ENCODE data around the gene UNC5A. TPM values are rescaled to one million over a fixed set of nuclear protein-coding genes. Genes with fewer than 3 reads are reported as not detected.

UNC5A gene
- total RNA-seq, 4 donors from 2014 or later: 0.19 TPM; not detected in 3

- intact Hi-C loops (cut with DNase I): no loop called here
- H3K9me3 ChIP-seq: no peaks in the 10 kb centered on the region
- no peak overlapping the region for H3K27ac ChIP-seq
- H3K4me3 ChIP-seq: no peak overlapping the region
- 60% methylated on average over 3 of the region's 5 CpGs; no CpG with 5 or more reads in 1 of the 2 donors for WGBS, 2 donors
- no peaks in the 10 kb centered on the region for H3K4me1 ChIP-seq
- TF ChIP-seq POLR2A (IDR thresholded peaks at IDR 0.05): no peak
- TF ChIP-seq, protein P1, sequence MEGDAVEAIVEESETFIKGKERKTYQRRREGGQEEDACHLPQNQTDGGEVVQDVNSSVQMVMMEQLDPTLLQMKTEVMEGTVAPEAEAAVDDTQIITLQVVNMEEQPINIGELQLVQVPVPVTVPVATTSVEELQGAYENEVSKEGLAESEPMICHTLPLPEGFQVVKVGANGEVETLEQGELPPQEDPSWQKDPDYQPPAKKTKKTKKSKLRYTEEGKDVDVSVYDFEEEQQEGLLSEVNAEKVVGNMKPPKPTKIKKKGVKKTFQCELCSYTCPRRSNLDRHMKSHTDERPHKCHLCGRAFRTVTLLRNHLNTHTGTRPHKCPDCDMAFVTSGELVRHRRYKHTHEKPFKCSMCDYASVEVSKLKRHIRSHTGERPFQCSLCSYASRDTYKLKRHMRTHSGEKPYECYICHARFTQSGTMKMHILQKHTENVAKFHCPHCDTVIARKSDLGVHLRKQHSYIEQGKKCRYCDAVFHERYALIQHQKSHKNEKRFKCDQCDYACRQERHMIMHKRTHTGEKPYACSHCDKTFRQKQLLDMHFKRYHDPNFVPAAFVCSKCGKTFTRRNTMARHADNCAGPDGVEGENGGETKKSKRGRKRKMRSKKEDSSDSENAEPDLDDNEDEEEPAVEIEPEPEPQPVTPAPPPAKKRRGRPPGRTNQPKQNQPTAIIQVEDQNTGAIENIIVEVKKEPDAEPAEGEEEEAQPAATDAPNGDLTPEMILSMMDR (IDR thresholded peaks at IDR 0.05): no peak
- DNase-seq: no peak
- H3K27me3 ChIP-seq: peaks cover 0 to 92% (median 2%) of the 10 kb centered on the region in 4 donors
- no peaks in the 10 kb centered on the region for H3K36me3 ChIP-seq
These were observed 53.4 kb downstream of the UNC5A start for GRCh38 chr5:176863765-176864098.

- no peaks in the 10 kb centered on the region for H3K36me3 ChIP-seq
- intact Hi-C loops (cut with DNase I): no loop called here
- H3K4me1 ChIP-seq: no peaks in the 10 kb centered on the region
- peaks cover 0 to 99% (median 2%) of the 10 kb centered on the region in 4 donors for H3K27me3 ChIP-seq
- no peak overlapping the region for H3K4me3 ChIP-seq
- WGBS, 2 donors: 83% methylated on average over 1 of the region's 8 CpGs; no CpG with 5 or more reads in 1 of the 2 donors
- no peak overlapping the region for H3K27ac ChIP-seq
- H3K9me3 ChIP-seq: no peaks in the 10 kb centered on the region
- TF ChIP-seq, protein P1 (IDR thresholded peaks at IDR 0.05): no peak
- TF ChIP-seq POLR2A (IDR thresholded peaks at IDR 0.05): no peak
- no peak for DNase-seq
These were observed 54.4 kb downstream of the UNC5A start for GRCh38 chr5:176864755-176865154.

DNA sequence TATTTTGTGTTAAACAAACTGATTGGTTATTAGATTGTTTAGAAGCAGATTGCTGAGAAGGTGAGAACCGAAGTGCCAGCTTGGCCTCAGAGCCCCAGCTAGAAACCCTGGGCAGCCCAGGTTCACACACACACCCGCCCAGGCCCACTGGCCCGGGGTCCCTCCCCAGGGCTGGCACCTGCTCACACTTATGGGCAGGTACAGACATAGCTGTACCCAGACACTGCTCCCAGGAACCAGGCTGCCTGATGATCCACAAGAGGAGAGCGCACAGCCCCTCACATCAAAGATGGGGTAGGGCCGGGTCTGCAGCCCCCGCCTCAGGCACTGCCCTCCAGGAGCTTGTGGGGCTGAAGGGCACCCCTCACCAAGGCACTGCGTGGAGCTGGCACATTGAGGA is 55.6 kb downstream of the UNC5A start:
- Histone ChIP-seq H3K27ac (no peak overlapping the region), H3K27me3 (peaks cover 0 to 97% (median 2%) of the 10 kb centered on the region in 4 donors), H3K4me3 (no peak overlapping the region), H3K9me3 (no peaks in the 10 kb centered on the region), H3K4me1 (no peaks in the 10 kb centered on the region), H3K36me3 (no peaks in the 10 kb centered on the region)
- 45 to 80% methylated on average over 1 of the region's 7 CpGs for WGBS, 2 donors
- intact Hi-C loops (cut with DNase I): no loop called here
- no peak for DNase-seq
- TF ChIP-seq POLR2A (IDR thresholded peaks at IDR 0.05): no peak
- TF ChIP-seq, protein P1 (IDR thresholded peaks at IDR 0.05): no peak

DNA sequence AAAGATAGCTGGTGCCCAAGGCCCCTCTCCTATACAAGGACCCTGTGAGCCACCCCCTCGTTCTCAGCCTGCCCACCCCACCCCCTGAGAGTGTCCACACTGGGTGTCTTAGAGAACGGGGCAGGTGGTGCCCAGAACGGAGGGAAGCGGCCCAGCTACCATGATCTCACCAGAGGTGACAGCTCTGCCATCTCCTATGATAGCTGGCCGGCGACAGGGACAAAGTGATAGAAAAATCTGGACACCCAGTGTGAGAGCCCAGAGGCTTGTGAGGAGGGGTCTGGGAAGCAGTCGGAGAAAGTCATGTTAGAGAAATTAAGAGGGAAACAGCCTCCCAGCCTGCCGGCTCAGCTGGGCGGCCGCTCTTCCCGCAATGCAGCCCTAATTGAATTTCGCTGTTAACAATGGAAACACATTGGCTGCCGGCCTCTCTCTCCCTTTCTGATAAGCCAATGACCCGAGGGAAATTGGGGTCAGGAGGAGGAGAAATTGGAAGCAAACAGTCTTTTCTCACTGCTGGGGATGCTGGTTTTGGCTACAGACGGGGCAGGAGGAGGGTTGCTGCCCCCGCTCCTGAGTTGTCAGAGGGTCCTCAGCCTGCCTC is 56.5 kb downstream of the UNC5A start:
- Histone ChIP-seq H3K36me3 (no peaks in the 10 kb centered on the region), H3K27ac (no peak overlapping the region), H3K4me1 (no peaks in the 10 kb centered on the region), H3K27me3 (peaks cover 0 to 89% (median 2%) of the 10 kb centered on the region in 4 donors), H3K4me3 (no peak overlapping the region), H3K9me3 (no peaks in the 10 kb centered on the region)
- intact Hi-C loops (cut with DNase I): no loop called here
- 15 to 16% methylated on average over 12 to 15 of the region's 16 CpGs for WGBS, 2 donors
- no peak for TF ChIP-seq POLR2A (IDR thresholded peaks at IDR 0.05)
- TF ChIP-seq, protein P1 (IDR thresholded peaks at IDR 0.05): no peak
- DNase-seq: no peak

- Histone ChIP-seq H3K27ac (no peak overlapping the region), H3K4me1 (no peaks in the 10 kb centered on the region), H3K36me3 (no peaks in the 10 kb centered on the region), H3K4me3 (no peak overlapping the region), H3K9me3 (no peaks in the 10 kb centered on the region), H3K27me3 (peaks cover 0 to 76% (median 2%) of the 10 kb centered on the region in 4 donors)
- DNase-seq: no peak
- 81 to 95% methylated on average over 3 of the region's 14 CpGs for WGBS, 2 donors
- no peak for TF ChIP-seq POLR2A (IDR thresholded peaks at IDR 0.05)
- TF ChIP-seq, protein P1 (IDR thresholded peaks at IDR 0.05): no peak
- intact Hi-C loops (cut with DNase I): no loop called here
These were observed 57.8 kb downstream of the UNC5A start for GRCh38 chr5:176868126-176868525.
